Epidermal melanocyte (primary cell): ENCODE data around the gene CEND1.
A peak's percentile ranks its signal among the peaks of the same experiment; 100 is the strongest.

Experiments
- DNase-seq: peaks from one replicate; pipeline ENCODE4 v3.0.0; 2011; ENCODE audit warnings: low spot score; ENCODE audit not compliant: insufficient read length

The CEND1 gene

DNA sequence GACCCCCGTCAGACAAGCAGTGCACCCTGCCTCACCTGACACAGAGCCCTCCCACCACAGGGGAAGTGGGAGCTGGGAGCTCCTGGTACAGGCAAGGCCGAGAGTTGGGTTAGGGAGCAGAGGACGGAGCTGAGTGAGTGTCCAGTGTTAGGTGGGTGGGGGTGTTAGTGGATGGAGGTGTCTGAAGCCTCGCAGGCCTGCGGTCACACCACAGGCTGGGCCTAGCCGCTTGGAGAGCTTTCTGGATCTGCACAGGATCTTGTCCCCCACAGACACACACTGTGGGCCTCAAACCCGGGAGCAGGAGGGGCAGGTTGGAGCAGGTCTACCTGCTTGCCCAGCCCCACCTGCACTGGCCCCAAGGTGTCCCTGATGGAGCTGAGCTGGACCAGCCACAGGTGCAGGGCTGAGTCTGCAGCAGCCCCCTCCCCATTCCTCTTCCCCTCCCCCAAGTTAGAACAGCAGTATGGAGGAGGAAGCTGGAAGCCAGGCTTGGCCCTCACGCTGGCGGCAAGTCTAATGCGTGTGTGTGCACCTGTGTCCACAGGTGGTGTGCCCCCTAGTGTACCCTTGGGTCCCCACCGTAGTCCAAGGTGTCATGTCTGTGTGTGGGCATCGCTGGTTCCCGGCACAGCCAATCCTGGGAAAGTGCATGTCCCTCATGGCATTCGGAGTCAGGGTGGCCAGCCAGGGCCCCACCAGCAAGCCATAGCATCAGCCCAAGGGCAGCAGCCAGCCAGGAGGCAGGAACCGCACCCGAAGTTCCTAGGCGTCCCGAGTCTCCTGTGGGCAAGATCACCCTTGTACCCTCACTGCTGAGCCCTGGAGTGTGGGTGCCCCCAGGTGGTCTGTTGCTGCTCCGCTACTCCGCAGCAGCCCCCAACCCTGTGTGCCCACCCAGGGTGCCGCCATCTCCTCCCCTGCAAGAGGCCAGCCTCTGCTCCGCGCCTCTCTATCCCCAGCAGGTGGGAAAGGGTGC is 10.6 kb downstream of the CEND1 start:
- no peak for DNase-seq

DNA sequence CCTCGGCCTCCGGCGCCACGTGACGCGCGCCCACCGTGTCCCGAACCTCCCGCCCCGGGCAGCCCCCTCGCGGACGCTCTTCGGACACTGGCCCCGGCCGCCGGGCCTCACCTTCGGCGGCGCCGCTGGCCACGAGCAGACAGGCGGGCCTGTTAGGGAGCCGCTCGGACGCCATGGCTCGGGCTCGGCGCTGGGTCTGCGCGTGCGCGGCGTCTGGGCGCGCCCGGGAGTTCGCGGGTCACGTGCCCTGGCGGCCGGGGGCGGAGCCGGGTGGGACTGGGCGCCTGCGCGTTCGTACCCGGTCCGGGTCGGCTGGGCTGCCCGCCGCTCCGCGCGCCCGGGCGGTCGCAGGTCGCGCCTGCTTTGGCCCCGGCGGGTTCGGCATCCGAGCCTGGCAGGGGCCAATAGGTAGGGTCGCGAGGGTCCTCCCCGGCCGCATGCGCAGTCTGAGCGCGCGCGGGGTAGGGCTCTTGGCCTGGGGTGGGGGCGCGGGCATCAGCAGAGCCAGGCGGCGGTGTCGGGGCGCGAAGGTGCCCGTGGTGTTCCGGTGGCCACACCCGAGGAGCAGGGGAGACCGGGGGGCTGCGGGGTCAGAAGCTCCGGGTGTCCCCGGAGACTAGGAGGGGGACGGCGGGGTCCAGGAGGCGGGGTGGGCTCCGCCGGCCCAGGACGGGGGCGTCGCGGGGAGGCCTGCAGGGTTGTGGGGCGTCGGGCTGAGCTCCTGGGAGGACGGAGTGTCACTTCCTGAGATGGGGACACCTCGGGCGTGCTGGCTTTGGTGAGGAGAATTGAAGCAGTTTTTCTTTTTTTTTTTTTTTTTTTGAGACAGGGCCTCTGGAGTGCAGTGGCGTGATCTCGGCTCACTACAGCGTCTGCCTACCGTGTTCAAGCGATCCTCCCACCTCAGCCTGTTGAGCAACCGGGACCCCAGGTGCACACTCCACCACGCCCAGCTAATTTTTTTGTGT is 12.3 kb downstream of the CEND1 start, which contains the start of gene GATD1:
TSS of gene GATD1 (minus strand) at position 200 of the 968 bp plus-strand sequence. CDS start at position 175, 25 bp downstream.
- DNase-seq = peak; percentile 100

DNA sequence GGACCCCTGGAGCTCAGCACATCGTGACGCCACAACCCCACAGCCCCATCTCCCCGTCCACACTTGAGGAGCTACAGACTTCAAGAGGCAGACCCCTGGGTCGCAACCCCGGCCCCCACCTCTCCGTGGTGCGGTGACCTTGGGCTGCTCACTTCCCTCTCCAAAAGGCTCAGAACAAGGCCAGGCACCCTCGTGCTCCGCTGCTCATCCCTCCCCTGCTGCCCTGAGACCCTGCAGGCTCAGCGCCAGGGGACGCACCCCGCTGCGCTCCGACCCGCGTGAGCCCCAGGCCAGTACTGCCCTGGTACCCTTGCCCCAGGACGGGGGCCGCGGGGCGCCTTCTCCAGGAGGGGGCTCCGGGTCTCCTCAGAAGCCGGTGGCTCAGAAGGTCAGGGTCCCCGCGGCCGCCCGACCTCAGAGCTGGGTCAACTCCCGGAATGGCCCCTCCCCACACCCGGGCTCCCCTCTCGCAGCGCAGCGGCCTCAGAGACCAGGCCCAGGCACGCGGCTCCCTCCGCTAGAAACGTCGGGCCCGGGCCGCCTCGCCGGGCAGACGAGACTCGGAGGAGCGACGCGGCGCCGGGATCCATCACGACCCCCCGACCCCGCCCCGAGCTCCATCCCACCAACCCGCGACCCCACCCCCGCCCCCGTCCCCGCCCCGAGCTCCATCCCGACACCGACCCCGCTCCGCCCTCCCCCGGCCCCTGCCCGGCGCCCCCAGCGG is 13.2 kb downstream of the CEND1 start:
- no peak for DNase-seq

DNA sequence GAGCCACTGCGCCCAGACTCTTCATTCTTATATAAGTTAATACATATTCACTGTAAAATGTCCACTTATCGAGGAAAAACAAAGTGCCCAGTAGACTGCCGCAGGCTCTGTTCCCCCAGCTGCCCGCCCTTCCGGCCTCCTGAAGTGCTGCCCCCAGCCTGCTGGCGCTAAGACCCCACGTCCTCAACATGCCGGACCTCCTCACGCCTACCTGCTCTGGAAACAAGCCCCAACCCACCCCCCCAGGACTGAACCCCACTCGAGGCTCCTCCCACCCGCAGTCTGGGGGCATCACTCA is 13.7 kb downstream of the CEND1 start:
- DNase-seq = no peak

DNA sequence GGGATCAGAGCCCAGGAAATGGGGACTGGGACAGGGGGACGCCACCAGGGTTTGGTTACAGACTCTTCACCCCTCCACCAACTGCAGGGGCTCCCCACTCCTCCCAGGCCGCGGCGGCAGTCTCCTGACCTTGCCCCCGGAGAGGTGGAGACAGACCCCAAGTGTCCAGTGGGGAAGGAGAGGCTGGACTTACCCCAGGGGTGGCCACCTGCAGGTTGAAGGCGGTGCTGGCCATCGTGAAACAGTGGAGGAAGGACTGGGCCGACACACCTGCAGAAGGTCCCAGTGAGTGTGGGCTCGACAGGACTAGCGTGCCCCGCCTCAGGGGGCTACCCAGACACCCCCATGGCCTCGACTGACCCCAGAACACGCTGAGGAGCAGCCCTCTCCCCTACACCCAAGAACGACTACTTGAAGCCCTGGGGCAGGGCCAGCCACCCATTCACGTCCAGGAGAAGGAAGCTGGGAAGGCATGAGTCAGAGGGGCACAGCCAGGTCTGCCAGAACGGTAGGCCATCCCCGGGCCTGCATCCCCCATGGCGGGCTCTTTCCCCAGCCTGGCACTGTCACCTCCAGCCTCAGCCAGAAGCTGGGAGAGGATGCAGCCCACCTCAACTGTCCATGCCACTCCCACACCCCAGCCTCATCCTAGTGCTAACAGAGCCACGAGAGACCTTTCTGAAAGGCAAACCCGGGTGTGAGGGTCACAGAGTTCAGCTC is 14.9 kb downstream of the CEND1 start:
- DNase-seq = no peak

DNA sequence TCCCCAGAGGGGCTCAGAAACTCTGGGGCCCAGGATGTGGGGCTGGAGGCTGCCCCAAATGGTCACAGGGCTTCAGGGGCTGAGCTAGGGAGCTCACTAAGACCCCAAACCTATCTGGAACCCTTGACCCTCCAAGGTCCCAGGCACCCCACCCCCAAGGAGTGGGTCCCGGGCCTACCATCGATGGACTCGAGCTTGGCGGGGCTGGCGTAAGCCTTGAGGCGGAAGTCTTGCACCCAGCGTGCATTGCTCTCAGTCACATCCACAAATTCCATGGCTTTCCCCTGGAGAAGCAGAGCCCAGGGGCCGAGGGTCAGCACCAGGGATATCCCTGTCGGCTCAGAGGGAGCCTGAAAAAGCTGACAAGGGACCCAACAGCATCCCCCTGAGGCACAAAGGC is 16.1 kb downstream of the CEND1 start:
- DNase-seq = no peak

DNA sequence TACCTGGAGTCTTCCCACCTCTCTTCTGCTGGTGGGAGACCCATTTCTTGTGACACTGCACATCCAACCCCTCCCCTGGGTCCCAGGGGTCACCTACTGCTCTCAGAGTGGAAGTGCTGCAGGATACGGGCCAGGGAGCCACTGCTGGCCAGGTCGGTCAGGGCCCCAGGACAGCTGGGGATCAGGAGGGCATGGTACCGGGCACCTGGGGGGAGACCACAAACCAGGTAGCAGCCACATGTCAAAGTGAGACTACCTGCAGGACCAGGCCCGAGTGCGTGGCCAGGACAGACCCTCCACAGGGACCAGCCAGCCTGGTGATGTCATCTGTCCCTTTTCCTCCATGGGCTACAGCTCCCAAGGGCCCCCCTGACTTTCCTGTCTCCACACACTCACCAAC is 16.5 kb downstream of the CEND1 start:
- DNase-seq = no peak

DNA sequence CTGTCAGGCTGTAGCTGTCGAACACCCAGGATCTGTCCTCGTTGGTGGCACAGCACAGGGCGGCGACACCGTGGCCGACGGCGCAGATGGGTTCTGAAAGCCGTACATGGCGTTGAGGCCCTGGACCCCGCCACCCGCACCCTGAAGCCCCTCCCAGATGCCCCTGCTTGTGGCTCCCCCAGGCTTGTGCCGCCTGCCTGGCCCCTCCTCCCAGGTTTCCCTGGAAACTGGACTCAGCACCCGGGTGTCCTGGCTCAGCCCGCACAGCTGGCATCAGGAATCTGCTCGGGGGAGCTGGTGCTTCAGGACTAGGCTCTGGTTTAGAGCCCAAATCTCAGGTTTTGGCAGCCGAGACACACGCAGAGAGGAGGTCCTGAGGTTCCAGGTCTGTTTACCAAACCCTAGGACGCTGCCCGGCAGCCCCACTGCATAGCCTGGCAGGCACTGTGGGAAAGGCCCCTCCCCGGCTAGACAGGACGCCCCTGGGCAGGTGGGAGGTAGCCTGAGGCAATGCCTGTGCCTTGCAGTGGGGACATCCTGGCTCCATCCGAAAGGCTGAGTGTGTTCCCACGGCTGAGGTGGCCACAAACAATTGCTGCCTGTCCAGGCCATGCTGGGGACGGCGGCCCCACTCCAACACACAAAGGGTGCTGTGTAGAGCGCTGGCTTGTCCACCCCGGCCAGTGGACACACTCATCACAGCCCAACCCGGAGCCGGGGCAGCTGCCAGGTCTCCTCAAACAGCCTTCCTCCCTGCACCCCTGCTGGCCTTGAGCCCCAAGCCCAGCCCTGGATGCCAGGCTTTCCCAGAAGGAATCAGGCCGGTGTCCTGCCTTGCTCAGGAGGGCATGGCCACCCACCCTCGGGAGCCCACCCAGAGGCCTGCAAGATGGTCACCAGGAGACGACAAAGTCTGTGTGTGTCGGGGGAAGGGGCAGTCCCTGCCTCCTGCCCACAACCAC is 17.2 kb downstream of the CEND1 start:
- no peak for DNase-seq

DNA sequence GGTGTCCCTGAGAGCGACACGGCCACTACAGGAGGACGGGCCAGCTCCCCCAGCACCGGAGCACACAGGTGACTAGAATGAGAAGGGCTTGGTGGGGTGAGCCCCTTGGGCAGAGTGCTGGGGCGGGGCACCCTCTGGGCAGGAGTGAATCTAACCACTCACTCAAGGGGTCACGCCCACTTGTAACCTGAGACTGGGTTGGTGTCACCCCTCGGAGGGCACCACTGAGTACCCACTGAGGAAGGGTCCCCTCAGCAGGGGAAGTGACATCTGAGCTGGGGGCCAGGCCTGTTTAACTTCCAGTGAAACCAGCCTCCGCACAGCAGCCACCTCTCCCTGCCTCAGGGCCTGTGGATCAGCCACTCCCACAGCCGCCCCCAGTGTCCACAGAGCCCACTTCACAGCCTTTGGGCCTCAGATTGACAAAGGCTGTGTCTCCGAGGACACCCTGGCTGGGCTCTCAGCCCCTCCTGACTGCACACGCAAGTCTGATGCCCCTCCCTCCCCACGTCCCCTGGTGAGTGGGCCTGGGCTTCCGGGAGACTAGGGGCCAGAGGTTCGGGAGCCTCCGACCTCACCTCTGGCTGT is 18.2 kb downstream of the CEND1 start:
- DNase-seq = no peak

DNA sequence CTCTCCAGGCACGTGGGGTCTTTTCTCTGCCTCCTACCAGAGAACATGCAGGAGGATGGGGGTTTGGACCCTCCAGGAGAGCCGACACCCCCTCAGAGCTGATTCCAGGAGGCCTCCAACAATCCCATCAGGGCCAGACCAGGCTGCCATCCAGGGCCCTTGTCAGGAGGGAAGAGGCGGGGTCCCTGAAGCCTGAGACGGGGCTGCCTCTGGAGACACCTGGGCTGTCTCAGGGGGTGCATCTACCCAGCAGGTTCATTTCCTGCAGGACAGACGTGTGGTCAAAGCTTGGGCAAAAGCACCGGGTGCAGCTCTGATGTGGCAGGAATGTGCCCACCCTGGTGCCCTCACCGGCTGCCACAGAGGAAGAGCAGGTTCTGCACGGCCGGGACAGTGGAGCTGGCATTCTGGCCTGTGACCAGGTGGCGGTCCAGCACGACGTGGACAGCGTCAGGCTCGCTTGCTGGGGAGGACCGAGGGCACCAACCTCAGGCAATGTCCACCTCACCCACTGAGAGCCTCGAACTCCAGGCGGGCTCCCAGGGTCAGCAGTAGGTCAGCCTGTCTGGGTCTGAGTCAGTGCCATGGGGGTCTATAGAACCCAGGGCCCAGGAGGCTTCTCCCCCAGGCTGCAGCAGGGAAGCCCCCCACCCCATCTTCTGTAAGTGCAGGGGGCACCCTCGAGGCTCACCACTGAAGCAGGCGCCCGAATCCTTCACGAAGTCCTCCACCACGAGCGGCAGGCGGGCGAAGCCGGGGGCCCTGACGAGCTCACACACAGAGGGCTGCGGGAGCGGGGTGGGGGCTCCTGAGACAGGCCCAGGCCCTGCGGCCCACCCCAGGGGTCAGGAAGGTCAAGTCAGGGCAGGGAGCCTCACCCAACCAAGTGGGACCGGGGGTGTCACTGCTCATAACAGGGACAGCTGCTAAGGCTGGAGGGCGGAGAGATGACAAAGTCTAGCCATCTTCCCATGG is 19.0 kb downstream of the CEND1 start:
- no peak for DNase-seq

DNA sequence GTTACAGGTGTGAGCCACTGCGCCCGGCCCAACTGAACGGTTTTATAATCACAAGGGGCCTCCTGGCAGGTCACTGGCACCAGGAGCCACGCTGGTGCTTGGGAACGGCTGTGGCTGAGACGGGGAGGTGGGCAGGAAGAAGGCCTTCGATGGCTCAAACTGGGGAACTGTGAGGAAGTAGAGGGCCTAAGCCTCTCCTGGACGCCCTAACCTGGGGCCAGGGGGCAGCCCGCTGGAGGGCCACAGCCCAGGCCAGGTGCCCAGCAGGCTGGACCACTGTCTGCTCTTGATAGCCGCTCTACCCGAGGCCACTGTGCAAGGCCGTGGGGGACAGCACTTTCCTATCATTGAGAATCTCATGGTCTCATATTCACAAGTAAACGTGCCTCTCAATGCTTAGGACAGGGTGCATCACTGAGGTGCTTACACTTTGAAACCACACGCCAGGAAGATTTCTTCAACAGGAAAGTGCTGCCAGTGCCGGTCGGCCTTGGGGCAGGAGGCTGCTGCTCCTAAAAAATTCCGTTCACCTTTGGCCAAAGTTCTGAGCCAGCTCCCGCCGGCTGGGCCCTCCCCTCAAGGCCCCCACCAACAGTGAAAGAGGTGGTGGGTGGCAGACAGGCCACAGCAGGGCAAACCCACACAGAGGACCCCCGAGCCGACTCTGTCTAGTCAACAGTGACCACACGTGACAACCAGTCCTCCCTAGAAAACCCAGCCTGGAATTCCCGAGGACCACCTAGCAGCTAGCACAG is 19.8 kb downstream of the CEND1 start:
- DNase-seq = no peak

DNA sequence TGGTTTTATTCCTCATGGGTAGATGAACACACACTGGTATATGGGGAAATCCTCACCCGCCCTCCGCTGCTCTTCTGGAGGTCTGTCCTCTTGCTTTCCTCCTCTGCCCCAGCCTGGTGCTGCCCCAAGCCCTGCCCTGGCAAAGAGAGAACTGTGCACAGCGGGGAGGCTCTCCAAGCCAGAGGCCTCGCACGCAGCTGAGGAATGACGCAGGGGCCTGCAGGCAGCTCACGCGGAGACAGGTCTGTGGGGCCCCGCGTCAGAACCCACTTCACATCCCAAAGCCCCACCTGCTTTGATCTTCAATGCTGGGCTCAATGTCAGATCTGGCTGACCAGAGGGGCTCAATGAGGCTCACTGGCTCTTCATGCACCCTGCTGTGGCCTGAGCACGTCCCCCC is 22.7 kb downstream of the CEND1 start:
- DNase-seq = no peak

DNA sequence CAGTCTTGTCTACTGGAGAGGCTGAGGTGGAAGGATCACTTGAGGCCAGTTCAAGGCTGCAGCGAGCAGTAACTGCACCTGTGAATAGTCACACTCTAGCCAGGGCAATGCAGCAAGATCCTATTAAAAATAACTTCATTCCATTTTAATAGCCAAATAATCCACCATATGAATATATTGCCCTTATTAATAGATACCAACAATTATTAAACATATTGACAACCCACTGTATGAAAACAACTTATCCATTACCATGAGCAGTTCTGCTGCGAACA is 23.0 kb downstream of the CEND1 start:
- no peak for DNase-seq

DNA sequence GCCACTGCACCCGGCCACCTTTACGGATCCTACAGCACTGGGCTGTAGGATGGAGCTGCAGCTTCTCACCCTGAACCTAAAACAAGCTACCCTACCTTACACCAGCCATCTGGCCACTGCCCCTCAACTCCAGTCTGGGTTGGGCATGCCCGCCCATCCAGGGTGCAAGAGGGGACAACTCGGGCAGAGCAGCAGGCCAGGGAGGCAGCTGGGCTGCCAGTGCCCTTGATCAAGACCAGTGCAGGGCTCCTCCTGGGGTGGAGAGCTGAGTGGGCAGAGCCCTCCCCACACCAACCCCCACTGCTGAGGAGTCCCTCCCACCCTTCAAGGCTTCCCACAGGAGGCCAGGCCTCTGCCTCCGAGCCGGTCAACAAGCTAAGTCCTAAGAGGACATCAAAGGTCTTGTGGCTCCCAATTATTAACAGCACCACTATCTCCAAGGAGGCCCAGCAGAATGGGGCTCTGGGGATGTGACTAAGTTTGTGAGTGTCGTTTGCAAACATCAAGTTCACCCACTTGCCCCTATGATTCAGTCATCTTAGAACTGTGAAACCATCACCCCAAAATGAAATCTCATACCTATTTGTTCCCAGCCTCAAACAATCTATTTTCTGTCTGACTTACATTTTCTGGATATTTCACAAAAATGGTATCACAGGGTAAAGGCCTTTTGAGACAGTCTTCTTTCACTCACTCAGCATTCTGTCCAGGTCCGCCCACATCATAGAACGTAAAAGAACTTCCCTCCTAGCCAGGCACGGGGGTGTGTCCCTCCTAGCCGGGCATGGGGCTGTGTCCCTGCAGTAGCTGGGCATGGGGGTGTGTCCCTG is 23.6 kb downstream of the CEND1 start:
- no peak for DNase-seq

DNA sequence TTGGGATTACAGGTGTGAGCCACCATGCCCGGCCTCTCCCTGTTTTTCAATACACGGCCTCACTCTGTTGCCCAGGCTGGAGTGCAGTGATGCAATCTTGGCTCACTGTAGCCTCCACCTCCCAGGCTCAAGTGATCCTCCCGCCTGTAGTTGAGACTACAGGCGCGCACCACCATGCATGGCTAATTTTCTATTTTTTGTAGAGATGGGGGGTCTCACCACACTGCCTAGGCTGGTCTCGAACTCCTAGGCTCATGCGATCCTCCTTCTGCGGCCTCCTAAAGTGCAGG is 24.1 kb downstream of the CEND1 start:
- no peak for DNase-seq

DNA sequence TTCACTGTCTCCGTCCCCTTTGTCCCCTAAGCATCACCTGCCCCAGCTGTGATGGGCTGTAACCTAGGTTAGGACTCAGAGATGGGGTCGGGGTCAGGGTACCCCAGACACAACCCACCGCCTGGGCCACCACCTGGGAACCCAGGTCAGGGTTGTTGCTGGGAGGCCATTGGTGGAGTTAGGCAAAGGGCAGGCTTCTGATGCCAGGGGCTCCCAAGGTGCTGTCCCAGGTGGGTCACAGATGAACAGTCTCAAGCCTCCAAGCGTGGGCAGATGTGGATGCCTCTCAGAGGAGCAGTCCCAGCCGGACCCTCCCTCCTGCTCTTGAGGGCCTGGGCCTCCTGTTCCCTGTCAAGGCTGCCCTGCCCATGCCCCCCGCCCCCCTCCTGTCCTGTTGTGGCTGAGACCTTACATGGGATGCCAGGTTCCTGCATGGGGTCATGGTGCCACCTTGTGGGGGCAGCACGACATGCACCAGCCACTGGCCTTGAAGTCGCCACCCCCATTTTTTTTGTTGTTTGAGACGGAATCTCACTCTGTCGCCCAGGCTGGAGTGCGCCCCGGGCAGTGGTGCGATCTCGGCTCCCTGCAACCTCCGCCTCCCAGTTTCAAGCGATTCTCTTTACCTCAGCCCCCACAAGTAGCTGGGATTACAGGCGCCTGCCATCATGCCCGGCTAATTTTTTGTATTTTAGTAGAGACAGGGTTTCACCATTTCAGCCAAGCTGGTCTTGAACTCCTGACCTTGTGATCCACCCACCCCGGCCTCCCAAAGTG is 24.7 kb downstream of the CEND1 start:
- peak; percentile 61 for DNase-seq
